ENCODE results near the gene TMEM43. TPM values are rescaled to one million over a fixed set of nuclear protein-coding genes. Genes with fewer than 3 reads are reported as not detected.

TMEM43 gene
- total and polyA plus RNA-seq, 2 of the 8 experiments (the other 6 are each of a cell fraction or from before 2014, with no cell fraction given) = 27.0 to 33.7 TPM

DNA sequence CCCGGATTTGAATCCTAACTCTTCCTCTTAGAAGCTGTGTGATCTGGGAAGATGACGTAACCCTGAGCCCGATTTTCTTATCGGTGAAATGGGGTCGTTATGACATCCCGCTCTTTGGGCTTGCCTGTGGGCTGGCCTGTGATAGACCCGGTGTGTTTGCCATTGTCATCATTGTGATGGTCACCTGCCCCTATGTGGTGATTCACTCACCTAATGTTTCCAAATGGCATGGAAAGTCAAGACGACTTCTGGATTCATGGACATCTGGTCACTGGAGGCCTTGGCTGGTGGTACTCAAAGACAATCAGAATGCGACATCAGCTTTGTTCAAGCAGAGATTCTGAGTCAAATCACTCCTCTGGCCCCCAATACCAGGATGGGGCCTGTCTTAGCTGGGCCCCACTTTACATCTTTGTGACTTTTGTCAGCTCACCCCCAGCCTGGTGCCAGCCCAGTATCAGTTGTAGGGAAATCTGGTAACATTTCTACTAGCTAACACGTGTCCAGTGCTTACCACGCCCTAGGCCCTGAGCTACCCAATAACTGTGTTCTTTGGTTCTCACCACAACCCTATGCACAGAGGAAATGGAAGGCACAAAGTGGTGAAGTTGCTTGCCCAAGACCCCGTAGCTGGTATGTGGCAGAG lies 2.8 kb downstream of the TMEM43 start:
- FAIRE-seq = no peak
- CTCF ChIA-PET (ENCODE audit: partially characterized antibody) = interaction anchor here (0.6 to 1.8 kb wide), 6 partner anchors 10 to 231 kb away, joined by 3 to 9 read pairs (median 4); no protein-coding TSS in a partner anchor
- peaks cover 2 to 15% of the 10 kb centered on the region in 2 experiments for H4K20me1 ChIP-seq (replicated peaks in 1 of 2; ENCODE audit: control insufficient read depth in 1 of 2, insufficient read depth in 2 of 2, low read length in 2 of 2)

More for the DNA sequence above, 2.8 kb downstream of the TMEM43 start:
- no peak overlapping the region for H3K4ac ChIP-seq (replicated peaks; ENCODE audit: insufficient read length, low read depth, low read length)
- no peak overlapping the region for H3K9ac ChIP-seq (replicated peaks in 1 of 4; ENCODE audit: extremely low read depth in 1 of 4, low read depth in 3 of 4, low read length in 3 of 4)
- H2BK120ac ChIP-seq (replicated peaks; ENCODE audit: low read depth, low read length) = no peak overlapping the region
- no peak overlapping the region for H4K5ac ChIP-seq (ENCODE audit: insufficient read length, low read depth, low read length)
- POLR2A ChIA-PET (ENCODE audit: partially characterized antibody) = interaction anchor here (1.5 to 1.8 kb wide), 2 partner anchors 18 to 51 kb away, joined by 3 to 7 read pairs; partner anchors contain the start of genes LSM3 and XPC
- no peak overlapping the region for H3K4me2 ChIP-seq (ENCODE audit: insufficient read depth in 1 of 2, low read depth in 2 of 2, low read length in 2 of 2)
- H3K79me2 ChIP-seq (ENCODE audit: control insufficient read depth in 1 of 2, insufficient read depth in 2 of 2, low read length in 2 of 2) = peaks cover 7 to 31% of the 10 kb centered on the region in 2 experiments
- no peak overlapping the region for H2AFZ ChIP-seq (ENCODE audit: low read length)
- no peak overlapping the region for H3K18ac ChIP-seq (ENCODE audit: extremely low read depth, low read length)
- no peak overlapping the region for H2BK5ac ChIP-seq (ENCODE audit: low read depth, low read length)
- H2AK5ac ChIP-seq (ENCODE audit: low read depth, low read length) = no peak overlapping the region
- no peaks in the 10 kb centered on the region for H3K9me3 ChIP-seq (ENCODE audit: insufficient read depth in 2 of 2, low read depth in 1 of 2, low read length in 1 of 2)
- no peak for DNase-seq (ENCODE audit: low read depth in 1 of 2, low spot score in 2 of 2)
- H3K27me3 ChIP-seq (replicated peaks in 1 of 4; ENCODE audit: control insufficient read depth in 3 of 4, extremely low read depth in 1 of 4, insufficient read depth in 3 of 4, low read length in 3 of 4) = no peaks in the 10 kb centered on the region
- no peak for TF ChIP-seq KDM1A (IDR thresholded peaks at IDR 0.05; ENCODE audit: borderline replicate concordance, low read length)
- TF ChIP-seq NRF1 (IDR thresholded peaks at IDR 0.05; ENCODE audit: low read depth, low read length) = no peak
- no peak for TF ChIP-seq CEBPB (IDR thresholded peaks at IDR 0.05; ENCODE audit: low read depth, low read length)
- TF ChIP-seq SIN3A (conservative IDR thresholded peaks at IDR 0.05 in 1 of 2, IDR thresholded peaks at IDR 0.05 in 1 of 2; ENCODE audit: low read depth in 1 of 2, low read length in 2 of 2) = no peak
- peaks cover 0 to 14% (median 10%) of the 10 kb centered on the region in 4 experiments; a peak in 6 of 7 replicates for H3K4me1 ChIP-seq (replicated peaks in 1 of 4; ENCODE audit: control insufficient read depth in 3 of 4, insufficient read depth in 4 of 4, low read length in 3 of 4)
- 91% methylated on average over 12 of the region's 12 CpGs; no CpG with 5 or more reads in 1 of the 2 experiments for WGBS, 2 experiments (ENCODE audit: extremely low coverage in 1 of 2, insufficient coverage in 1 of 2, insufficient read length in 1 of 2, insufficient replicate concordance in 2 of 2, low coverage in 1 of 2, low lambda C conversion rate in 2 of 2, missing lambda C conversion rate in 1 of 2)
- no peak overlapping the region for H4K8ac ChIP-seq (ENCODE audit: extremely low read depth, insufficient read depth, low read length)
- H2BK20ac ChIP-seq (ENCODE audit: low read length) = no peak overlapping the region
- H4K91ac ChIP-seq (replicated peaks; ENCODE audit: insufficient read length, low read length) = no peak overlapping the region
- H3K56ac ChIP-seq (replicated peaks; ENCODE audit: insufficient read length, low read depth, low read length) = no peak overlapping the region
- H2BK12ac ChIP-seq (ENCODE audit: low read depth, low read length) = no peak overlapping the region
- H3K79me1 ChIP-seq (ENCODE audit: low read depth, low read length) = peaks cover 12% of the 10 kb centered on the region
- peaks cover 10 to 23% (median 16%) of the 10 kb centered on the region in 4 experiments for H3K36me3 ChIP-seq (ENCODE audit: control insufficient read depth in 2 of 4, insufficient read depth in 4 of 4, low read length in 3 of 4)
- H3K4me3 ChIP-seq (ENCODE audit: extremely low read depth in 1 of 4, insufficient read depth in 2 of 4, low read depth in 3 of 4, low read length in 4 of 4) = no peak overlapping the region
- no peak overlapping the region for H3K14ac ChIP-seq (ENCODE audit: insufficient read length)
- H3K27ac ChIP-seq (ENCODE audit: low read depth, low read length) = no peak overlapping the region
- H3K23me2 ChIP-seq (ENCODE audit: low read depth, low read length) = peaks cover 14% of the 10 kb centered on the region
- no peak overlapping the region for H2BK15ac ChIP-seq (ENCODE audit: low read length)
- no peak overlapping the region for H3K23ac ChIP-seq (ENCODE audit: insufficient read length)
